PFSK-1 (cell line): Measurements from ENCODE around the gene CEP295NL.

Experiments used
- FOXP2 ChIP-seq: optimal IDR thresholded peaks from 2 replicates; pipeline ENCODE3; 2011; ENCODE audit warnings: borderline replicate concordance, control low read depth, inconsistent platforms; ENCODE audit not compliant: insufficient read depth; ENCODE audit errors: extremely low read length, extremely low read depth
- POLR2AphosphoS5 ChIP-seq: IDR thresholded peaks from 2 replicates; pipeline ENCODE4 v1.6.1; 2012; ENCODE audit warnings: low read depth, mild to moderate bottlenecking, control low read depth, low read length, moderate library complexity
- SIN3A ChIP-seq: IDR thresholded peaks from 2 replicates; pipeline ENCODE4 v1.6.1; 2012; ENCODE audit warnings: mild to moderate bottlenecking, low read length, moderate library complexity, borderline replicate concordance; ENCODE audit not compliant: insufficient read depth
- TAF1 ChIP-seq: IDR thresholded peaks from 2 replicates; pipeline ENCODE4 v1.6.1; 2012; ENCODE audit warnings: low read length, control low read depth, borderline replicate concordance; ENCODE audit not compliant: insufficient read depth
- TF ChIP-seq, protein P1 (sequence below), 2 experiments: IDR thresholded peaks; 2 replicates each; pipeline versions ENCODE4 v1.6.1 to v1.8.0; 2011 to 2012; ENCODE audit warnings: low read depth in 2 of 2, low read length in 2 of 2, control low read depth in 1 of 2, inconsistent platforms in 1 of 2, mild to moderate bottlenecking in 1 of 2, moderate library complexity in 1 of 2; ENCODE audit not compliant: insufficient read depth in 1 of 2

The CEP295NL gene

GRCh38 chr17:78862073-78863023 is 40.7 kb downstream of the CEP295NL start:
- TF ChIP-seq, protein P1, sequence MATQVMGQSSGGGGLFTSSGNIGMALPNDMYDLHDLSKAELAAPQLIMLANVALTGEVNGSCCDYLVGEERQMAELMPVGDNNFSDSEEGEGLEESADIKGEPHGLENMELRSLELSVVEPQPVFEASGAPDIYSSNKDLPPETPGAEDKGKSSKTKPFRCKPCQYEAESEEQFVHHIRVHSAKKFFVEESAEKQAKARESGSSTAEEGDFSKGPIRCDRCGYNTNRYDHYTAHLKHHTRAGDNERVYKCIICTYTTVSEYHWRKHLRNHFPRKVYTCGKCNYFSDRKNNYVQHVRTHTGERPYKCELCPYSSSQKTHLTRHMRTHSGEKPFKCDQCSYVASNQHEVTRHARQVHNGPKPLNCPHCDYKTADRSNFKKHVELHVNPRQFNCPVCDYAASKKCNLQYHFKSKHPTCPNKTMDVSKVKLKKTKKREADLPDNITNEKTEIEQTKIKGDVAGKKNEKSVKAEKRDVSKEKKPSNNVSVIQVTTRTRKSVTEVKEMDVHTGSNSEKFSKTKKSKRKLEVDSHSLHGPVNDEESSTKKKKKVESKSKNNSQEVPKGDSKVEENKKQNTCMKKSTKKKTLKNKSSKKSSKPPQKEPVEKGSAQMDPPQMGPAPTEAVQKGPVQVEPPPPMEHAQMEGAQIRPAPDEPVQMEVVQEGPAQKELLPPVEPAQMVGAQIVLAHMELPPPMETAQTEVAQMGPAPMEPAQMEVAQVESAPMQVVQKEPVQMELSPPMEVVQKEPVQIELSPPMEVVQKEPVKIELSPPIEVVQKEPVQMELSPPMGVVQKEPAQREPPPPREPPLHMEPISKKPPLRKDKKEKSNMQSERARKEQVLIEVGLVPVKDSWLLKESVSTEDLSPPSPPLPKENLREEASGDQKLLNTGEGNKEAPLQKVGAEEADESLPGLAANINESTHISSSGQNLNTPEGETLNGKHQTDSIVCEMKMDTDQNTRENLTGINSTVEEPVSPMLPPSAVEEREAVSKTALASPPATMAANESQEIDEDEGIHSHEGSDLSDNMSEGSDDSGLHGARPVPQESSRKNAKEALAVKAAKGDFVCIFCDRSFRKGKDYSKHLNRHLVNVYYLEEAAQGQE (IDR thresholded peaks at IDR 0.05; ENCODE audit: insufficient read depth in 1 of 2, low read depth in 2 of 2, low read length in 2 of 2), result no peak
- peak; percentile 69; the same call in 1 of the 2 replicates for TF ChIP-seq TAF1
- TF ChIP-seq FOXP2, result peak; percentile 46
- 0 out of 2 replicates have a peak, but pooled peaks have one; percentile 31 for TF ChIP-seq POLR2AphosphoS5

DNA sequence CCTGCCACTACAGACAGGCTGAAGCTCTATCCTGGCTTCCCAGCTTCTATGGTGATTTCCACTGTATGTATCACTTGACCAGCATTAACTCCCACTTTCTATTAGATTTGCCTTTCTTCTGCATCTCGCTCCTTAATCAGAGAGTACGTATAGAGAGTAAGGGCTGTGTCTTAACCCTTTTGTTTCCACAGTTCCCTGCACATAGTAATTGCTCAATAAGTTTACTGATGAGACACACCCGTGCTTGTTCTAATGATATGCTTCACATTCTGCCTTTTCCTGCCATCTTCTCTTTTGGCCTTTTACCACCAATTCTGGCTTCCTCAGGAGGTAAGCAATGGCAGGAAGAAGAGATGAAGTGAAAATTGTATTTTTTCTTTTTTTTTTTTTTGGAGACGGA is 41.8 kb downstream of the CEP295NL start:
- no peak for TF ChIP-seq SIN3A
- TF ChIP-seq FOXP2, result no peak
- TF ChIP-seq, protein P1 (IDR thresholded peaks at IDR 0.05; ENCODE audit: insufficient read depth in 1 of 2, low read depth in 2 of 2, low read length in 2 of 2), result no peak
- TF ChIP-seq POLR2AphosphoS5, result no peak
- TF ChIP-seq TAF1, result no peak

DNA sequence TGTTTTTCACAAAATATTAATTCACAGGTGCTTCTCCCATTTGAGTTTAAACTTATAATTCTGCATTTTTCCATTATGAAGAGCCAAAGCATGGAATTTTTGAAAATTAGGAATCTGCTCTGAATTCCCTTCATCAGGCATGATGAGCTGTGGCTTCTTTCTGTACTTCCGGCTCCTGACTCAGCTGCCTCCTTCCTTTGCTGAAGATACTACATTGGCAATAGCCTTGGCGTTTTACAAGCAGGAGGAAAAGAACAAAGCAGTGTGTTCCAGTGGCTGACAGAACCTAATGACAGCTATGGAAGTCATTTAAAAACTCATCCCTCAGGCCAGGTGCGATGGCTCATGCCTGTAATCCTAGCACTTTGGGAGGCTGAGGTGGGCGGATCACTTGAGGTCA is 44.0 kb downstream of the CEP295NL start:
- no peak for TF ChIP-seq SIN3A
- no peak for TF ChIP-seq POLR2AphosphoS5
- TF ChIP-seq, protein P1 (IDR thresholded peaks at IDR 0.05; ENCODE audit: insufficient read depth in 1 of 2, low read depth in 2 of 2, low read length in 2 of 2), result no peak
- TF ChIP-seq FOXP2, result no peak
- no peak for TF ChIP-seq TAF1

DNA sequence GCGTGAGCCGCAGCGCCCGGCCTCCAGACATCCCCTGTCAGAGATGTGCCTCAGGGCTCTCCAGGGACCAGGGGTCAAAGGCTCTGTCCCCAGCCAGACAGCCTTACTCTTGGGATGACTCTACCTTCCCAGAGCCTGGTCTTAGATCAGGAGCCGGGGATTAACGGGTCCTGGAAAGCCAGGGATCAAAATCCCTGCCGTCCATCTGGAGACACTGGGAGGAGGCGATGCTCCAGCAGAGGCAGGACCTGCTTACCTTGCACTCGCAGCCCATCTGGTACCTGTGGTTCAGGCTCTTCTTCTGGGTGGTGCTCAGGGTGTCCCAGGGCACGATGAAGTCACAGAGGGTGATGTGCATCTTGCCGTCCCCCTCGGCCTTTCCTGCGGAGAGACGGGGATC is 45.7 kb downstream of the CEP295NL start:
- no peak for TF ChIP-seq SIN3A
- no peak for TF ChIP-seq POLR2AphosphoS5
- TF ChIP-seq TAF1, result no peak
- TF ChIP-seq FOXP2, result no peak
- TF ChIP-seq, protein P1 (IDR thresholded peaks at IDR 0.05; ENCODE audit: insufficient read depth in 1 of 2, low read depth in 2 of 2, low read length in 2 of 2), result no peak
